Neural progenitor cell (in vitro differentiated cells): ENCODE measurements around the gene CAPRIN1.

ENCODE experiments used
- CTCF ChIP-seq: fragments of 200-600 bp; sonication (generic); IDR thresholded peaks from 2 replicates; pipeline ENCODE4 v1.5.1; 2017; ENCODE audit warnings: antibody characterized with exemption, mild to moderate bottlenecking
- EZH2 ChIP-seq: fragments of 200-600 bp; sonication (generic); IDR thresholded peaks from 2 replicates; pipeline ENCODE4 v1.6.1; 2017; ENCODE audit warnings: antibody characterized with exemption, mild to moderate bottlenecking, moderate library complexity
- EZH2phosphoT487 ChIP-seq: fragments of 200-600 bp; sonication (generic); IDR thresholded peaks from 2 replicates; pipeline ENCODE4 v1.6.1; 2017; ENCODE audit warnings: antibody characterized with exemption

- TF ChIP-seq CTCF (no peak), EZH2phosphoT487 (no peak), EZH2 (no peak)
Measured at GRCh38 chr11:34139346-34139745, 87.8 kb downstream of the CAPRIN1 start.
